Stimulated activated CD4-positive, alpha-beta T cell treated with anti-CD3 and anti-CD28 coated beads, Interleukin-12 subunit alpha, Interleukin-12 subunit beta, amount 100 ng/mL, for 24 hours (primary cell): ENCODE measurements around the gene RCOR1.
"Not testable (repeated sequence)": the region's sequence is repeated elsewhere in the genome, so short reads cannot be mapped to it uniquely, and the experiment has no call there.

Experiments used
- DNase-seq, 2 experiments: peaks; one replicate each; pipeline ENCODE4 v3.0.0-alpha.2; 2020; ENCODE audit warnings: low read depth in 2 of 2

Gene RCOR1

DNA sequence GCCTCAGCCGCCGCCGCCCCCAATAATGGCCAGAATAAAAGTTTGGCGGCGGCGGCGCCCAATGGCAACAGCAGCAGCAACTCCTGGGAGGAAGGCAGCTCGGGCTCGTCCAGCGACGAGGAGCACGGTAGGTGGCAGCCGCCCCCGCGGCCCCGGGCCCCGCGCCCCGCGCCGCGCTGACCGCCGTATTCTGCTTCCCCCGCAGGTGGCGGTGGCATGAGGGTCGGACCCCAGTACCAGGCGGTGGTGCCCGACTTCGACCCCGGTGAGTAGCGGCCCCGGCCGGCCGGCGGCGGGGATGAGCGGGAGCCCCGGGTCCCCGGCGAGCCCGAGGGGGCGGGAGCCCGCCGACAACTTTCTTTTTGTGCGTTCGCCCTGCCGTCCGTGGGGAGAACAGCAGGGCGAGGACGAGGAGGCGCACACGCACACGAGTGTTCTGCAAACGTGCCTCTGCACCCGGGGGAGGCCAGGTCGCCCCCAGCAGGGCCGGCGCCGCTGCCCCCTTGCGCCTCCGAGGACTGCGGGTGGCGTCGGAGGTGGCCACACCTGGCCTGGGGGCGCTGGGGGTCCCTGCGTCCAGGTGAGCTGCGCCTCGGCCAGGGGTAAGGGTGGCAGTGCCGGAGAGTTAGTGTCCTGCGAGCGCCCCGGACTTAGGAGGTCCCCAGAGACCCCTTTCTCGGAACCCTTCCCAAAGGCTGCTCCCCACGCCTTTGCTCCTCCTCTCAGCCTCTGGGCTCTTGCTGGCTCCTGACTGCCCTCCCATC, 794 bp downstream of the RCOR1 start:
- DNase-seq: peak; percentile 24 to 33

DNA sequence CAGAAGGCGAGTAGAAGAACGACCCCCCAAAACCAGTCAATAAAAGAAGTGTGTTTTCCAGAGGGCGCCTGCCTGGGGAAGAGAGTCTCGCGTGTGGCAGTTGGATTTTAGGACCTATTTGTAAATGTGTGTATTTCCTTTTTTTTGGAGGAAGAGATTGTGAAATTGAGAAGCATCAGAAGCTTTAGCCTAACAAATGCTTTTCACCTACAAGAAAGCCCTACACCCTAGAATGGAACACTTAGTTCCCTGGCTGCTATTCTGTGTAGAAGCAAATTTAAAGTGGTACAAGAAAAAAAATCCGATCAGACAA, 1.3 kb downstream of the RCOR1 start:
- DNase-seq: no peak

DNA sequence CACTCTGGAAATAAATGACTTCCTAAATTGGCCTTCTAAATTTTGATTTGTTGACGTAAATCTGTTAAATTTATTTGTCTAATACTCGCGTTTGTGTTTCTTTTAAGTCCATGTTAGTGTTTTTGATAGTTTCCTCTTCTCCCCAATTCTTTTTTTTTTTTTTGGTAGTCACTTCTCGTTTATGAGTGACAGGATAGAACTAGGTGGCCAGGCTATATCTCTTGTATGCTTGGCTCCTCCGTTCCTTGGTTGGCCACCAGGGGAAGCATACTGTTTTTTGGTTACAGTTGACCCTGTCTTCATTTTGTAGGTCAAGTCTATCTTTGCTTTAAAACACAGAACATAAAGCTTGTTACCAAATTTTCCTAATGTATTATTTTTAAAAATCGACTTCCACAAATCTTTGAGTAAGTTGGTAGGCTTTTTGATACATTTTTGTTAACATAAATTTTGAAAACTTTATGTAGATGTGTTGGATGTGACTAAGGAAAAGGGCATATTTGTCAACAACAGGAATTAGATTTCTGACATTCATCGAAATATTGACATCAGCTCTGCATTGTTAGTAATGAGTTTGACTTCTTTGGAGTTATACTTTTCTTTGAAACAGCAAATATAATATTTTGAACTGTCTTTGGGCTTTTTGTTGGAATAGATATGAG, 2.2 kb downstream of the RCOR1 start:
- peak in 1 of 2 experiments; percentile 58 for DNase-seq

DNA sequence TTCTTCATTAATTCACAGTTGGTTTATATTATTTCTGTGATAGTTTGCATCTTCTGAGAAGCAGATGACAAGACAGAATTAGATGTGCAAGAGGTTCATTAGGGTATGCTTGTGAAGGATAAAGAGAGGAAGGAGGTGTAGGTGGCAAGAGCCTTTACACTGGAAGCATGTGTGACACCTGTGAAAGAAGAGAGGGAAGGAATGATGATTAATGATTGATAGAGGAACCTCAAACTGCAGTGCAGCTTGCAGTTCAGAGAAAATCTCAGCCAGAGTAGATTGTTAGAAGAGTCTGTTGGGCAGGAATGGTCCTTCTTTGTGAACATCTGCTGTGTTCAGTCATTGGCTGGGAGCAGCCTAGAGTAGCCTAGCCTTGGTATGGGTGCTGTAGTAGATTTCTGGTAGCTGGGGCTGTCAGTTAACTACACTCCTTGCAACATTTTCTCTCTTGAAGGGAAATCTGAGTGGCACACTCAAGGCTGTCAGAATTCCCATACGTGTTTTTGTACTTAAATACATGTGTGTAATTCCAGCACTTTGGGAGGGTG, 9.0 kb downstream of the RCOR1 start:
- no peak for DNase-seq

DNA sequence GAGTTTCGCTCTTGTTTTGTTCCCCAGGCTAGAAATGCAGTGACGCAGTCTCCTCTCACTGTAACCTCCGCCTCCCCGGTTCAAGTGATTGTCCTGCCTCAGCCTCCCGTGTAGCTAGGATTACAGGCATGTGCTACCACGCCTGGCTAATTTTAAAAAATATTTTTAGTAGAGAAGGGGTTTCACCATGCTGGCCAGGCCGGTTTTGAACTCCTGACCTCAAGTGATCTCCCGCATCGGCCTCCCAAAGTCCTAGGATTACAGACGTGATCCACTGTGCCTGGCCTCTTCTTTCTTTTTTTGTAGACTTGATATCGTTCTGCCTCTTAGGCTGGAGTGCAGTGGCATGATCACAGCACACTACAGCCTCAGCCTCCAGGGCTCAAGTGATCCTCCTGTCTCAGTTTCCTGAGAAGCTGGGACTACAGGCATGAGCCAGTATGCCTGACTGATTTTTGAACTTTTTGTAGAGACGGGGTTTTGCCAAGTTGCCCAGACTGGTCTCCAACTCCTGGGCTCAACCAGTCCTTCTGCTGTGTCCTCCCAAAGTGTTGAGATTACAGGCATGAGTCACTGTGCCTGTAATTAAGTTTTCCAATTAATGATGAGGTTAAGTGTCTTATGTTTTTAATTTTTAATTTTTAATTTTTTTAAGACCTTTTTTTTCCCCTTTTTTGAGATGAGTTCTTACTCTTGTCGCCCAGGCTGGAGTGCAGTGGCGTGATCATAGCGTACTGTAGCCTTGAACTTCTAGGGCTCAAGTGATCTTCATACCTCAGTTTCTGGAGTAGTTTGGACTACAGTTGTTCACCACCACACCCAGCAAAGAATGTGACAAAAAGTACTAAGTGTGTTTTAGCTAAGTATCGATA, 10.2 kb downstream of the RCOR1 start:
- no peak for DNase-seq

DNA sequence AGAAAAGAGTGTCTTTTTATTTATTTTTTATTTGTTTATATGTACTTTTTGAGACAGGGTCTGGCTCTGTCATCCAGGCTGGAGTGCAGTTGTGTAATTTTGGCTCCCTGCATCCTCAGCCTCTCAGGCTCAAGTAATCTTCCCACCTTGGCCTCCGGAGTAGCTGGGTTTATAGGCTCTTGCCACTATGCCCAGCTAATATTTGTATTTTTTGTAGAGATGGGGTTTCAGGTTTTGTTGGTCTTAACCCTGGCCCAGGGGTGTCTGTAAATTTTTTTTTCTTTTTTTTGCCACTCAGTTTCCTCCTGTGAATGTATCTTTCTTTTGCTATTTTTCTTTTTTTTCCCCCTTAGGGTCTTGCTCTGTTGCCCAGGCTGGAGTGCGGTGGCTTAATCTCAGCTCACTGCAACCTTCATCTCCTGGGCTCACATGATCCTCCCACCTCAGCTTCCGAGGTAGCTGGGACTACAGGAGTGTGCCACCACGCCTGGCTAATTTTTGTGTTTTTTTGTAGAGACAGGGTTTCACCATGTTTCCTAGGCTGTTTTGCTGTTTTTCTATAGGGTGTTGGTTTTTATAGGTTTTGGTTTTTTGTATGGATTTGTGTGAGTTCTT, 11.0 kb downstream of the RCOR1 start:
- DNase-seq: no peak

DNA sequence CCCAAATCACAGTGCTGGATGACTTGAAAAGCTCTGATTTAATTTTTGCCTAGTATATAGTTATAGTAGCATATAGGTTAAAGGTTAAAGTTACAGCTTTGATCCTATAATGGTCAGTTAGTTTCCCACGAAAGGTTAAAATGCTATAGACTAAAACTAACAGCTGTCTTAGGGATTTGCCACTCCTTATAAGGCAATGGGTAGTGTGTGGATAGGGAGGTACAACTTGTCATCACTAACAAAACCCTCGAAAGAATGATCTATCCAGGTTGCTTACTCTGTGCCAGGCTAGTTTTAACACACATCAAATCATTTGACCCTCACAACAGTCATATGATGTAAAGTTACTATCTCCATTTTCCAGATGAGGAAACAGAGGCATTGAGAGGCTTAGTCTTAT, 11.7 kb downstream of the RCOR1 start:
- DNase-seq: no peak

DNA sequence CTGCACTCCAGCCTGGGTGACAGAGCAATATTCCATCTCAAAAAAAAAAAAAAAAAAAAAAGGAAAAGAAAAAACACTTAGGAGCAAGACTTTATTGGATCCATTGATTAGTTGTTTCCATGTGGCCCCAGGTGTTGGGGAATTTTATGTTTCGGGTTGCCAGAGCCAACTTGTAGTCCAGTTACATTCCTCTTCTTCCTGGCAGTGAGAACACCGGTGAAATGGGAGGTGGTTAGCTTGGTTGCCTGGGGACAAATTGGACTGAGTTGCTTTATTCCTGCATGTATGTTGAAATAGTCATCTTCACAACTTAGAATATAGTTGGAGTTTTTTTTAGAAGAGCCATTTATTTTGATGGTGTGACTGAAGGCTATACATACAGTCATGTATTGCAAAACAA, 12.6 kb downstream of the RCOR1 start:
- DNase-seq: no peak

DNA sequence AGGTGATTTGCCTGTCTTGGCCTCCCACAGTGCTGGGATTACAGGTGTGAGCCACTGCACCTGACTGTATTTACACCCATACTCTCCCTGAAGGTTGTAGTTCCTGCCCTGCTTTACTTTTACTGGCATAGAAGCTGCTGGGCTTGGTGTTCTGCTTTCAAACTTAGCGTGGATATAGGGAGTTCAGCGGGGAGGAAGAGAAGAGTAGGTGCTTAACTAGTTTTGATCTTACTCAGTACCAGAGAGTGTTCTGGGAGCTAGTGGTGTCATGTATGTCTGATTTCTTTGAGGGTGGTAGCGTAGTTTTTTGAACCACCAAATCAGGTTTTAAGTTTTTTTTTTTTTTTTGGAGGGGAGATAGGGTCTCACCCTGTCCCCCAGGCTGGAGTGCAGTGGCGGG, 13.8 kb downstream of the RCOR1 start:
- DNase-seq: no peak

DNA sequence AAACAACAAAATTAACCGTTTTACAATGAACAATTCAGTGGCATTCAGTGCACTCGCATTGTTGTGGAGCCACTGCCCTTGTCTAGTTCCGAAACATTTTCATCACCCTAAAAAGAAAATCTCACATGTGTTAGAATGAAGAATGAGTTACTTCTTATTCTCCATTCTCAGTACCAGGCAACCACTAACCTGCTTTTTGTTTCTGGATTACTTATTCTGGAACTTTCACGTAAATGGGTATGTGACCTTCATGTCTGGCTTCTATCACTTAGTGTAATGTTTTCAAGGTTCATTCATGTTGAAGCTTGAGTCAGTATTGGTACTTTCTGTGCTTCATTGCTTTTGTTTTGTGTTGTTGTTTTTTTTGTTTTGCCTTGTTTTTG, 15.6 kb downstream of the RCOR1 start:
- DNase-seq: no peak

DNA sequence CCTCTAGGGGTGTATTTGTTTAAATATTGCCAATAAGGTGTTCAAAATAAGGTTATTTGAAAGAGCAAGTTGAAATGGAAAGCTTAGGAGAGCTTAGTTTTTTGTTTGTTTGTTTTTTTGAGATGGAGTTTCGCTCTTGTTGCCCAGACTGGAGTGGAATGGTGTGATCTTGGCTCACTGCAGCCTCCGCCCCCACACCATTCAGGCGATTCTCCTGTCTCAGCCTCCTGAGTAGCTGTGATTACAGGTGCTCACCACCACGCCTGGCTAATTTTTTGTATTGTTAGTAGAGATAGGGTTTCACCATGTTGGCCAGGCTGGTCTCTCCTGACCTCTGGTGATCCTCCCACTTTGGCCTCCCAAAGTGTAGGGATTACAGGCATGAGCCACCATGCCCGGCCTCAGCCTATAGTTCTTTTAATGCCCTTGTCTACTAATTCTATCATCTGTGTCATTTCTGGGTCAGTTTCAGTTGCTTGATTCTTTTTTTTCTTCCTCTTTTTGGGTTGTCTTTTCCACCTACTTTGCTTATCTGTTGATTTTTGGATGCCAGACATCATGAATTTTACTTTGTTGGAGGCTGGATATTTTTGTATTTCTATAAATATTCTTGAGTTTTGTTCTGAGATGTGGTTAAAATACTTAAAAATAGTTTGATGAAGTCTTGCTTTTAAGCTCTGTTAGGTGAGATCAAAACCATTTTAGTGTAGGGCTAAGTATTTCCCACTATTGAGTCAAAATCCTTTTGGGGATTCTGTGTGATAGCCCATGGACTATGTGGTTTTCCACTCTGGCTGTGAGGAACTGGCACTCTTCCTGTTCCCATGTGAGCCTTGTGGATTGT, 18.7 kb downstream of the RCOR1 start:
- DNase-seq: no peak

DNA sequence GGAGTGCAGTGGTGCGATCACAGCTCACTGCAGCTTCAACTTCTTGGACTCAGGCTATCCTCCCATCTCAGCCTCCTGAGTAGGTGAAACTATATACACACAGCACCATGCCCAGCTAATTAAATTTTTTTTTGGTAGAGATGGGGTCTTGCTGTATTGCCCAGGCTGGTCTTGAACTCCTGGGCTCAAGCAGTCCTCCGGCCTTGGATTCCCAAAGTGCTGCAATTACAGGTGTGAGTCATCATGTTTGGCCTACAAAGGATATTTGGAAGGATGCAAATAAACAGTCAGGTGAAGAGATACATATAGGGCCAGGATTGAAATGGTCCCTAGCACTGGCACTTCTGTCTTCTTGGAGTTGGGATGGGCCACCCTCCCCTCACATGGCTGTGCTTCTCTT, 23.9 kb downstream of the RCOR1 start:
- no peak for DNase-seq

DNA sequence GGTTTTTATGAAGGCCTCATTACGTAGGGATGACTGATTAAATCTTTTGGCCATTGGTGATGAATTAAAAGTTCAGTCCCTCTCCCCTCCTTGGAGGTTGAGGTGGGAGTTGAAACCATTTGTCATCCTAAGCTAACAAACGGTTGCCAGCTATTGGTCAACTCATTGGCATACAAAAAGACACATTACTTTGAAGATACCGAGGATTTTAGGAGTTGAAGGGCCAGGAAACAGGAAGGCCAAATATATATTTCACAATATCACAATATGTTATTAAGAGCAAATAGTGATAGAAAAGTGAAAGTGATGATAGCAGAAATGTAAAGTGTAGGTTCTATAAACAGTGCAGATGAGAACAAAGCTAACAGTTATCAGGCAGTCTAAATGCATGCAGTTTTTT, 24.4 kb downstream of the RCOR1 start:
- DNase-seq: no peak

DNA sequence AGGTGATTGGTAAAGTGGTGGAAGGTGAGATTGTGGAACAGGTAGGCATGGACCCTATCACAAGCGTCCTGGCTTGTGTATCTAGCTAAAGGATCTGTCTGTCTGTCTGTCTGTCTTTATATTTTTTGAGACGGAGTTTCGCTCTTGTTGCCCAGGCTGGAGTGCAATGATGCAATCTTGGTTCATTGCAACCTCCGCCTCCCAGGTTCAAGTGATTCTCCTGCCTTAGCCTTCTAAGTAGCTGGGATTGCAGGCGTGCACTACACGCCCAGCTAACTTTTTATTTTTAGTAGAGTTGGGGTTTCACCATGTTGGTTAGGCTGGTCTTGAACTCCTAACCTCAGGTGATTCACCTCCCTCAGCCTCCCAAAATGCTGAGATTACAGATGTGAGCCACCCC, 26.6 kb downstream of the RCOR1 start:
- not testable (repeated sequence) for DNase-seq

DNA sequence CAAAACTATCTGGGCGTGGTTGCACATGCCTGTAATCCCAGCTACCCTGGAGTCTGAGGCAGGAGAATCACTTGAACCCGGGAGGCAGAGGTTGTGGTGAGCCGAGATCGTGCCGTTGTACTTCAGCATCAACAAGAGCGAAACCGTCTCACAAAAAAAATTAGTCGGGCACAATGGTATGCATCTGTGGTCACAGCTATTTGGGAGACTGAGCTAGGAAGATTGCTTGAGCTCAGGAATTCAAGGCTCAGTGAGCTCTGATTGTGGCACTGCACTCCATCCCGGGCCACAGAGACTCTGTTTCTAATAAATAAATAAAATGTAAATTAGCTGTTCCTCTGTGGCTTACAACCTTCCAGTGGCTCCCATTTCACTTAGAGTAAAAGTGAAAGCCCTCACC, 28.0 kb downstream of the RCOR1 start:
- DNase-seq: no peak

DNA sequence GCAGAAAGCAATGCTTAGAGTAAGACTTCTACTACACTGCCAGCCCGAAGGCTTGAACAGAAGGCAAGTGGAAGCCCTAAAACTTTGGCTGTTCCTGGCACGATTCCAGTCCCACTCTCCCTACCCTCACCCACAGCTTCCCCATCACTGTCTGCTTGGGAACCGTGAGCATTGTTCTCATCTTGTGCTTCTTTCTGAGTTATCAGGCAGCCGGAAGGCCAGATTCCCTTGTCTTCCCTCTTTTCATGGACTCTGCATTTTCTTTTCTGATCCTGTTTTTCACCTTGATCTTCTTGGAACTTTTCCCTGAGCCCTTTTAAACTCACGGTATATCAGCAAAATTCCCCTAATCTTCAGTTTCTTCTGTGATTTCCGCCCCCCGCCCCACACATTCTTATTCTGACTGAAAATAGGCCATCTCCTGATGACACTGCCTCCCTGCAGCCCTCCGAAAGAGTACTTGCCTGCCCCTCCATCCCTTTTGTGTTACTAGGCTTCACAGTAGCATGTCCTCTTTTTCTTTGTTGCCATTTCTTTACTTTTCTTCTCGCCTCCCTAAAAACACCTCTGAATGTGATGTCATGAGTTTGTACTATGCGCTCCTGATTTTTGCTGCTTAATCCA, 29.9 kb downstream of the RCOR1 start:
- peak in 1 of 2 experiments; percentile 10 for DNase-seq

DNA sequence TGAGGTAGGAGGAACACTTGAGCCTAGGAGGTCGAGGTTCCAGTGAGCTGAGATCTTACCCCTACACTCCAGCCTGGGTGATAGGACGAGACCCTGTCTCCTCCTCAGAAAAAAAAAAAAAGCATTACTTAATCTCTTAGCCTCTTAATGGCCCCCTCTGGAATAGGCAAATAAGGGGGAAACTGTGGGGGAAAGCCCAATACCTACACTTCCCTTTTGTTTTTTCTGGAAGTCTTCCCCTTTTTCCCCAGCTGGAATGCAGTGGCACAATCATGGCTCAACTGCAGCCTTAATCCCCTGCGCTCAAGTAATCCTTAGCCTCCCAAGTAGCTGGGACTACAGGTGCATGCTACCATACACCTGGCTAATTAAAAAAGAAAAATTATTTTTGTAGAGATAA, 32.2 kb downstream of the RCOR1 start:
- DNase-seq: no peak

DNA sequence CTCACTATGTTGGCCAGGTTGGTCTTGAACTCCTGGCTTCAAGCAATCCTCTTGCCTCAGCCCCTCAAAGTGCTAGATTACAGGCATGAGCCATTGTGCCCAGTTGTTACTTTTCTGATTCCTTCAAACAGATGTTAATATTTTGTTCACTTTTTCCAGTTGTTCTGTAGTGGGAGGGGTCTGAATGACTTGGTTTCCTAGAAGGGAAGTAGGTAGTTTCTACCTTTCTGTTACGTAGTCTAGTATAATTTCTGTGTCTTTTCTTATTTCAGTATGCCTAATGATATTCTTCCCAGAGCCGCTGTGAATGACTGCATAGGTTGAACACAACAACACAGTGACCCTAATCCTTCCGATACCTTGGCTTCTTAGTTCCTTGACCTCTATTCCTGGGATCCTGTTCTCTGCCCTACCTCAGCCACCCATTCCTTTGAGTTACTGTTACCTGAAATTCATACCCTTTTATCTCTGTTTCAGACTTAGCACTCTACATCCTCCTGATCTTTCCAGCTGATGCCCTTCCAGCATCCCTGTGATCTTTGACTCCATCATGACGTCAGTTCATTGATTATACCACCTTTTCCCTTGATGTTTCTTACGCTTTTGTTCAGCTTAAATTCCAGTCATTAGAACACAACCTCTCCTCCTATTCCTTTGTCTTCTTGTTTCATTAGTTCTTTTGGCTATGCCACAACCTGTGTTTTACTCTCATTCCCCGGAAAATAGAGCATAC, 33.3 kb downstream of the RCOR1 start:
- DNase-seq: no peak

DNA sequence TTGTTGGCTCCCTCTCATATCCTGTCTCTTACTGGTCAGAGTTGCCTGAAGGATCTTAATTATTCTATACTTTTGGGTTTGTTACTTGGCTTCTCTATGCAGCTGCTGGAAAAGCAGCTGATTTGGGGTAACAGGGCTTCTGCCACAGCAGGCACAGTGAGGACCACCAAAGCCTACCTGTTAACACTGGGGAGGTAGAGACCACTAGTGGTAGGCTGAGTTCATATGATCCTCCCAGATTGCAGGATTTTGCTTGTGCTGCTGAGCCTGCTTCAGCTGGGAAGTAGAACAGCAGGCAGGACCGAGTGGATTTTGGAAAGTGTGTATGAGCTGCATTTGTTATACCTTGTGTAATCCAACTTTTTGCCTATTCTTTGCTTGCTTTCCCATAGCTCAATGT, 34.1 kb downstream of the RCOR1 start:
- no peak for DNase-seq

DNA sequence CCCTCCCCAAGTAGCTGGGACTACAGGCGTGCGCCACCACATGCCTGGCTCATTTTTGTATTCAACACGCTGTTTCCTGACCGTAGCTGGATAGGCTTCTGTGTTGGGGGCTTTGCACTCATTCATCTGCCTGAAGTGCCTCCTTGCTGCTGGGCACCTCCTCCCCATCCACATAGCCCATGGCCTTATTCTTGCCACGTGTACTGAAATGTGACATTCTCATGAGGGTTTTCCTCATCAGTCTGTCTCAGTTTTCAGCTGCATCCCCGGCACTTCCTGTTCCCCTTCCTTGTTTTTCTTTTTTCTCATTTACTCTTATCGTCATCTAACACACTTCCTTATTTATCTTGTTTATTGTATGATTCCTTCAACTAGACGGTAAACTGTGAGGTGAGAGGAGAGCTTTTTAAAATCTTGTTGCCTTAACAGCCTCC, 36.6 kb downstream of the RCOR1 start:
- no peak for DNase-seq
